CD4-positive, alpha-beta T cell (primary cell): ENCODE results near the gene PIP4K2A. TPM values are rescaled to one million over a fixed set of nuclear protein-coding genes. Genes with fewer than 3 reads are reported as not detected.

Experiments used
- ATAC-seq: fragments of 200-7000 bp; cut with Tn5 transposase; one replicate; pipeline ENCODE4 v1.10.0; 2022; ENCODE audit warnings: mild to moderate bottlenecking; ENCODE audit not compliant: poor library complexity
- CTCF ChIA-PET: fragments of 350-600 bp; sonication (Branson Sonifier 250); formaldehyde crosslinking; loops from one replicate; lab custom pipeline; 2021; ENCODE audit warnings: antibody characterized with exemption, inconsistent platforms; lab: Charles Lee
- POLR2A ChIA-PET: fragments of 350-600 bp; sonication (Branson Sonifier 250); formaldehyde crosslinking; loops from one replicate; lab custom pipeline; 2021; ENCODE audit warnings: antibody characterized with exemption, inconsistent platforms; lab: Charles Lee
- DNase-seq, 14 experiments: peaks; one replicate each; pipeline ENCODE4 v3.0.0-alpha.2; 2013 to 2020; ENCODE audit warnings: mixed read lengths in 2 of 14
- H3K27ac ChIP-seq, 2 donors: one replicate each; pipeline versions ENCODE4 v1.5.1 to v1.7.0; 2013; ENCODE audit warnings: low read length in 2 of 2, low read depth in 1 of 2, mild to moderate bottlenecking in 1 of 2
- H3K27me3 ChIP-seq, 2 experiments: 1 replicate in 1 of 2; 2 replicates in 1 of 2; pipeline versions ENCODE4 v1.6.1 to v1.7.0; 2013; ENCODE audit warnings: low read length in 2 of 2, control low read depth in 1 of 2, mild to moderate bottlenecking in 1 of 2, moderate library complexity in 1 of 2; ENCODE audit not compliant: insufficient read depth in 2 of 2, control insufficient read depth in 1 of 2
- H3K36me3 ChIP-seq: one replicate; pipeline ENCODE4 v1.6.1; 2013; ENCODE audit warnings: low read length, control low read depth; ENCODE audit not compliant: insufficient read depth
- H3K4me1 ChIP-seq: one replicate; pipeline ENCODE4 v1.6.1; 2013; ENCODE audit warnings: low read length, control low read depth; ENCODE audit not compliant: insufficient read depth
- H3K4me3 ChIP-seq: one replicate; pipeline ENCODE4 v1.5.1; 2013; ENCODE audit warnings: mild to moderate bottlenecking, low read length, moderate library complexity
- H3K9me3 ChIP-seq, 2 experiments: 1 replicate in 1 of 2; 2 replicates in 1 of 2; pipeline versions ENCODE4 v1.6.1 to v1.7.0; 2013; ENCODE audit warnings: low read length in 2 of 2, mild to moderate bottlenecking in 2 of 2, control low read depth in 1 of 2, moderate library complexity in 1 of 2; ENCODE audit not compliant: control insufficient read depth in 1 of 2, insufficient read depth in 1 of 2
- H3K27ac Mint-ChIP-seq: one replicate; pipeline ENCODE4 v1.8.0; 2020; ENCODE audit warnings: mixed read lengths
- H3K27me3 Mint-ChIP-seq: one replicate; pipeline ENCODE4 v1.8.0; 2021; ENCODE audit warnings: mixed read lengths
- H3K36me3 Mint-ChIP-seq: one replicate; pipeline ENCODE4 v1.8.0; 2021; ENCODE audit warnings: low read depth, mixed read lengths
- H3K4me1 Mint-ChIP-seq: one replicate; pipeline ENCODE4 v1.8.0; 2021; ENCODE audit warnings: low read depth, mixed read lengths
- H3K4me3 Mint-ChIP-seq: one replicate; pipeline ENCODE4 v1.8.0; 2020; ENCODE audit warnings: mild to moderate bottlenecking, mixed read lengths
- H3K9me3 Mint-ChIP-seq: one replicate; pipeline ENCODE4 v1.8.0; 2020; ENCODE audit warnings: mixed read lengths
- intact Hi-C, 2 experiments: fragments of 100-400 bp; cut with DNase I in 1 of 2; cut with micrococcal nuclease in 1 of 2; formaldehyde crosslinking; loops; one replicate each; pipeline versions ENCODE4 v1.15.1 to v1.9.0; 2023 to 2025; cut with DNase I, micrococcal nuclease
- total RNA-seq, 174 experiments: library from RNA in 2 of 174; stranded (reverse) in 2 of 174; gene quantifications; one replicate each; pipeline ENCODE4 v1.2.3 and lab custom pipeline; 2021 to 2026
- TF ChIP-seq, protein P1 (sequence below): fragments of 200-600 bp; IDR thresholded peaks from one replicate; pipeline ENCODE4 v1.8.0; 2022; ENCODE audit warnings: antibody characterized with exemption, mild to moderate bottlenecking

Gene PIP4K2A
- total RNA-seq, 2 experiments from 2014 or later = 75.4 to 87.2 TPM

GRCh38 chr10:22649390-22649841 is 65.0 kb downstream of the PIP4K2A start:
- H3K4me3 ChIP-seq = peak overlapping the region; percentile 25
- peak overlapping the region; percentile 55 to 58 for H3K27ac ChIP-seq

DNA sequence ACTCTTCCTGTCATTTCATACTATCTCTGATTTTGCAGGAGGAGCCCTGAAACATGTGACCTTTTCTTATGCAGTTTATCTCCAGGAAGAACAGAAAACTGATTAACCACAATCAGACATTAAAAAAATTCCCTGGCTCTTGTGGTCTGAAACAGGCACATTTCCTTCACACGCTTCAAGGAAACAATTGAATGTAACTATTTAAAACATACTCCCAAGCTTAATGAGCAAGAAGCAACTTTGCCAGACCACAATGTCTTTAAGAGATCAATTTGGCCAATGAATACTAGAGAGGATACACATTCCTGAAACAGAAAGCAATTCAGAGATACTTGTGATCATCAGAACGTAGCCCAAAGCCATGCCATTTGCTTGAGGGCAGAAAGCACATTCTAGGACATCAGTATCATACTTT is 65.8 kb downstream of the PIP4K2A start:
- TF ChIP-seq, protein P1, sequence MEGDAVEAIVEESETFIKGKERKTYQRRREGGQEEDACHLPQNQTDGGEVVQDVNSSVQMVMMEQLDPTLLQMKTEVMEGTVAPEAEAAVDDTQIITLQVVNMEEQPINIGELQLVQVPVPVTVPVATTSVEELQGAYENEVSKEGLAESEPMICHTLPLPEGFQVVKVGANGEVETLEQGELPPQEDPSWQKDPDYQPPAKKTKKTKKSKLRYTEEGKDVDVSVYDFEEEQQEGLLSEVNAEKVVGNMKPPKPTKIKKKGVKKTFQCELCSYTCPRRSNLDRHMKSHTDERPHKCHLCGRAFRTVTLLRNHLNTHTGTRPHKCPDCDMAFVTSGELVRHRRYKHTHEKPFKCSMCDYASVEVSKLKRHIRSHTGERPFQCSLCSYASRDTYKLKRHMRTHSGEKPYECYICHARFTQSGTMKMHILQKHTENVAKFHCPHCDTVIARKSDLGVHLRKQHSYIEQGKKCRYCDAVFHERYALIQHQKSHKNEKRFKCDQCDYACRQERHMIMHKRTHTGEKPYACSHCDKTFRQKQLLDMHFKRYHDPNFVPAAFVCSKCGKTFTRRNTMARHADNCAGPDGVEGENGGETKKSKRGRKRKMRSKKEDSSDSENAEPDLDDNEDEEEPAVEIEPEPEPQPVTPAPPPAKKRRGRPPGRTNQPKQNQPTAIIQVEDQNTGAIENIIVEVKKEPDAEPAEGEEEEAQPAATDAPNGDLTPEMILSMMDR = no peak
- H3K27me3 ChIP-seq = no peaks in the 10 kb centered on the region
- peak overlapping the region; percentile 55 to 58 for H3K27ac ChIP-seq
- no peak overlapping the region for H3K4me3 ChIP-seq
- ChIA-PET CTCF (interaction anchor here (0.9 to 1.6 kb wide), 4 partner anchors 12 to 29 kb away, joined by 3 to 5 read pairs (median 3); no protein-coding TSS in a partner anchor), POLR2A (interaction anchor here (1.0 to 10.7 kb wide), 10 partner anchors 8 to 66 kb away, joined by 3 to 157 read pairs (median 4); partner anchors contain the start of gene PIP4K2A)
- H3K4me1 Mint-ChIP-seq = peaks cover 91% of the 10 kb centered on the region
- DNase-seq (peak in 3 of 14 experiments; percentile 50 to 60 (median 53)), ATAC-seq (no peak)
- peak overlapping the region; percentile 68 for H3K4me3 Mint-ChIP-seq
- no peaks in the 10 kb centered on the region for H3K9me3 Mint-ChIP-seq
- peaks cover 10% of the 10 kb centered on the region for H3K36me3 Mint-ChIP-seq
- H3K9me3 ChIP-seq = no peaks in the 10 kb centered on the region
- H3K4me1 ChIP-seq = peaks cover 91% of the 10 kb centered on the region
- H3K27ac Mint-ChIP-seq = peak overlapping the region; percentile 91
- H3K27me3 Mint-ChIP-seq = no peaks in the 10 kb centered on the region
- intact Hi-C loops = no loop called here
- no peaks in the 10 kb centered on the region for H3K36me3 ChIP-seq

More at GRCh38 chr10:22649390-22649841, 65.0 kb downstream of the PIP4K2A start:
- ChIA-PET POLR2A (interaction anchor here (1.0 to 10.7 kb wide), 11 partner anchors 13 to 65 kb away, joined by 3 to 157 read pairs (median 5); partner anchors contain the start of gene PIP4K2A), CTCF (interaction anchor here (0.9 to 1.8 kb wide), 7 partner anchors 13 to 38 kb away, joined by 3 to 5 read pairs (median 3); no protein-coding TSS in a partner anchor)
- Mint-ChIP-seq H3K27ac (peak overlapping the region; percentile 91), H3K4me1 (peaks cover 89% of the 10 kb centered on the region), H3K27me3 (no peaks in the 10 kb centered on the region), H3K36me3 (peaks cover 4% of the 10 kb centered on the region), H3K9me3 (no peaks in the 10 kb centered on the region), H3K4me3 (peak overlapping the region; percentile 68)
- H3K27me3 ChIP-seq = no peaks in the 10 kb centered on the region
- peaks cover 91% of the 10 kb centered on the region for H3K4me1 ChIP-seq
- TF ChIP-seq, protein P1 = no peak
- DNase-seq = peak in 5 of 14 experiments; percentile 24 to 74 (median 64)
- peak; percentile 44 for ATAC-seq
- intact Hi-C loops = no loop called here
- H3K9me3 ChIP-seq = no peaks in the 10 kb centered on the region
- H3K36me3 ChIP-seq = no peaks in the 10 kb centered on the region

DNA sequence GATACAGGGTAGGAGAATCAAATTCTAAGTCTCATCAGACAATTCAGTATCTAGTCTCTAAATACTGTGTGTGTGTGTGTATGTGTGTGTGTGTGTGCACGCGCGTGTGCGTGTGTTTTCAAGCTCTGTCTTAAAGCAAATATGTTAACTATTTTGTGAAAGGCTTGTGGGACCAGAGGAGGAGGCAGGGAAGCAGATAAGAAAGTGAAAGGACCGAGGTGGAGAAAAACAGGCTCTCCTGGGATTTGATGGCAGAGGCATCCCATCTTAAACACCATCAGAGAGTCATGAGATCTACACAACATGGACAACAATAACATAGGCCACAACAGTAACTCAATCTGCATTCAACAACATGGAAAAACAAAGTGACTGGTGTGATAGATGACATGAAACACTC is 67.1 kb downstream of the PIP4K2A start:
- Histone ChIP-seq H3K36me3 (no peaks in the 10 kb centered on the region), H3K27me3 (no peaks in the 10 kb centered on the region), H3K4me3 (no peak overlapping the region), H3K27ac (peak overlapping the region; percentile 58 to 66), H3K9me3 (no peaks in the 10 kb centered on the region), H3K4me1 (peaks cover 88% of the 10 kb centered on the region)
- ATAC-seq = no peak
- intact Hi-C loops = loop anchor here in 1 of 2 experiments (2.0 kb wide), 1 partner anchor 16 kb away; no protein-coding TSS in a partner anchor
- TF ChIP-seq, protein P1 = no peak
- POLR2A ChIA-PET = interaction anchor here (0.6 to 4.0 kb wide), 10 partner anchors 9 to 89 kb away, joined by 3 to 30 read pairs (median 10); partner anchors contain the start of gene PIP4K2A
- Mint-ChIP-seq H3K4me3 (peak overlapping the region; percentile 68), H3K27me3 (no peaks in the 10 kb centered on the region), H3K4me1 (peaks cover 91% of the 10 kb centered on the region), H3K27ac (peak overlapping the region; percentile 91), H3K36me3 (peaks cover 14% of the 10 kb centered on the region), H3K9me3 (no peaks in the 10 kb centered on the region)
- no peak for DNase-seq
- CTCF ChIA-PET = interaction anchor here (1.3 to 1.8 kb wide), 4 partner anchors 10 to 36 kb away, joined by 3 to 6 read pairs (median 4); no protein-coding TSS in a partner anchor
